HL-60 (cell line): ENCODE results near the gene HELZ.
"Not testable (repeated sequence)": the region's sequence is repeated elsewhere in the genome, so short reads cannot be mapped to it uniquely, and the experiment has no call there.

Source experiments
- CTCF ChIP-seq: IDR thresholded peaks from one replicate; pipeline ENCODE4 v1.5.1; 2011; ENCODE audit warnings: low read length, control low read depth, inconsistent platforms; ENCODE audit not compliant: insufficient read depth
- GABPA ChIP-seq: IDR thresholded peaks from 2 replicates; pipeline ENCODE4 v1.6.1; 2012; ENCODE audit warnings: low read depth
- POLR2AphosphoS5 ChIP-seq: IDR thresholded peaks from 2 replicates; pipeline ENCODE4 v1.6.1; 2012; ENCODE audit warnings: low read depth

- not testable (repeated sequence) for TF ChIP-seq CTCF, POLR2AphosphoS5, GABPA
These were observed 48.0 kb downstream of the HELZ start for GRCh38 chr17:67197023-67197422.
